ENCODE data around the gene FGFR1OP2.
"Not testable (repeated sequence)": the region's sequence is repeated elsewhere in the genome, so short reads cannot be mapped to it uniquely, and the experiment has no call there.

Gene FGFR1OP2

GRCh38 chr12:26948309-26948708 is 10.0 kb downstream of the FGFR1OP2 start:
- DNase-seq (ENCODE audit: low spot score): no peak
- TF ChIP-seq CTCF (IDR thresholded peaks at IDR 0.05; ENCODE audit: extremely low read depth, missing control alignments): no peak

- TF ChIP-seq CTCF (IDR thresholded peaks at IDR 0.05; ENCODE audit: extremely low read depth, missing control alignments): no peak
- no peak for DNase-seq (ENCODE audit: low spot score)
Observed at GRCh38 chr12:26953447-26953846, 15.2 kb downstream of the FGFR1OP2 start.

GRCh38 chr12:26954027-26954426 is 15.8 kb downstream of the FGFR1OP2 start:
- no peak for DNase-seq (ENCODE audit: low spot score)
- no peak for TF ChIP-seq CTCF (IDR thresholded peaks at IDR 0.05; ENCODE audit: extremely low read depth, missing control alignments)

GRCh38 chr12:26961391-26961790 is 23.1 kb downstream of the FGFR1OP2 start:
- not testable (repeated sequence) for DNase-seq (ENCODE audit: low spot score)

GRCh38 chr12:26961803-26962202 is 23.5 kb downstream of the FGFR1OP2 start:
- DNase-seq (ENCODE audit: low spot score): no peak
- TF ChIP-seq CTCF (IDR thresholded peaks at IDR 0.05; ENCODE audit: extremely low read depth, missing control alignments): no peak

- no peak for DNase-seq (ENCODE audit: low spot score)
- no peak for TF ChIP-seq CTCF (IDR thresholded peaks at IDR 0.05; ENCODE audit: extremely low read depth, missing control alignments)
Observed at GRCh38 chr12:26963413-26963812, 25.1 kb downstream of the FGFR1OP2 start.

- no peak for TF ChIP-seq CTCF (IDR thresholded peaks at IDR 0.05; ENCODE audit: extremely low read depth, missing control alignments)
- no peak for DNase-seq (ENCODE audit: low spot score)
Observed at GRCh38 chr12:26966842-26967241, 28.6 kb downstream of the FGFR1OP2 start.

- no peak for DNase-seq (ENCODE audit: low spot score)
- TF ChIP-seq CTCF (IDR thresholded peaks at IDR 0.05; ENCODE audit: extremely low read depth, missing control alignments): no peak
Observed at GRCh38 chr12:26970136-26970535, 31.9 kb downstream of the FGFR1OP2 start.
